ENCODE data around the gene GPR61. TPM values are rescaled to one million over a fixed set of nuclear protein-coding genes. Genes with fewer than 3 reads are reported as not detected.

Gene GPR61
- total RNA-seq = 1 to 10 TPM in 1 of 4 donors, under 1 TPM in 1, not detected in 2; 0.18 to 1.4 TPM
- polyA plus RNA-seq = under 1 TPM in 1 of 3 donors, not detected in 2; 0.10 TPM
- long read RNA-seq, donor 1 = 0 reads
- long read RNA-seq, donor 2 = 0 reads

- intact Hi-C loops (cut with DNase I) = no loop called here
- ATAC-seq = no peak
- peaks cover 34% of the 10 kb centered on the region for H3K4me1 ChIP-seq
- no peaks in the 10 kb centered on the region for H3K9me3 ChIP-seq
- no peak within 1 kb of the TSS for H3K27ac ChIP-seq
- no peak within 1 kb of the TSS for H3K4me3 ChIP-seq
- TF ChIP-seq CTCF (IDR thresholded peaks at IDR 0.05) = no peak
- H3K36me3 ChIP-seq (ENCODE audit: insufficient read depth in 1 of 2, low read depth in 1 of 2) = no peaks in the 10 kb centered on the region
- no peak for DNase-seq
- 56 to 63% (median 62%) methylated on average over 7 of the region's 7 CpGs for whole genome bisulfite sequencing, 3 donors
- no peaks in the 10 kb centered on the region for H3K27me3 ChIP-seq (ENCODE audit: insufficient read depth in 3 of 3, low read length in 2 of 3)
Measured at GRCh38 chr1:109539676-109540075, at the start of gene GPR61. GPR61 (plus strand) TSS chr1:109539872; CDS start chr1:109543023, 3,151 bp downstream.

- DNase-seq (peak; percentile 63 to 79), ATAC-seq (peak; percentile 53 to 67 (median 64))
- Histone ChIP-seq H3K4me3 (no peak overlapping the region), H3K9me3 (no peaks in the 10 kb centered on the region), H3K27me3 (ENCODE audit: insufficient read depth in 3 of 3, low read length in 2 of 3) (no peaks in the 10 kb centered on the region), H3K27ac (peak overlapping the region; percentile 42), H3K36me3 (ENCODE audit: insufficient read depth in 1 of 2, low read depth in 1 of 2) (peaks cover 0 to 66% of the 10 kb centered on the region in 2 donors), H3K4me1 (peaks cover 29% of the 10 kb centered on the region)
- 75 to 91% (median 80%) methylated on average over 10 to 11 of the region's 11 CpGs for WGBS, 3 donors
- intact Hi-C loops (cut with DNase I) = loop anchor here in 1 of 2 donors (5.0 kb wide), 1 partner anchor 68 kb away; no protein-coding TSS in a partner anchor
- TF ChIP-seq CTCF (IDR thresholded peaks at IDR 0.05) = peak; percentile 78
Measured at GRCh38 chr1:109490029-109490933, 49.4 kb upstream of the GPR61 start.

GRCh38 chr1:109490934-109491302 lies 48.8 kb upstream of the GPR61 start:
- Histone ChIP-seq H3K36me3 (ENCODE audit: insufficient read depth in 1 of 2, low read depth in 1 of 2) (peaks cover 0 to 68% of the 10 kb centered on the region in 2 donors), H3K4me3 (no peak overlapping the region), H3K27ac (peak overlapping the region; percentile 42), H3K9me3 (no peaks in the 10 kb centered on the region), H3K27me3 (ENCODE audit: insufficient read depth in 3 of 3, low read length in 2 of 3) (no peaks in the 10 kb centered on the region), H3K4me1 (peaks cover 28% of the 10 kb centered on the region)
- no peak for TF ChIP-seq CTCF (IDR thresholded peaks at IDR 0.05)
- no peak for DNase-seq
- WGBS, 3 donors = 47 to 69% (median 54%) methylated on average over 11 of the region's 11 CpGs
- intact Hi-C loops (cut with DNase I) = loop anchor here in 1 of 2 donors (5.0 kb wide), 1 partner anchor 69 kb away; no protein-coding TSS in a partner anchor
- peak in 1 of 4 donors; percentile 1 for ATAC-seq

GRCh38 chr1:109491372-109491771 lies 48.3 kb upstream of the GPR61 start:
- Histone ChIP-seq H3K9me3 (no peaks in the 10 kb centered on the region), H3K27ac (peak overlapping the region; percentile 42), H3K27me3 (ENCODE audit: insufficient read depth in 3 of 3, low read length in 2 of 3) (no peaks in the 10 kb centered on the region), H3K4me3 (no peak overlapping the region), H3K4me1 (peaks cover 28% of the 10 kb centered on the region), H3K36me3 (ENCODE audit: insufficient read depth in 1 of 2, low read depth in 1 of 2) (peaks cover 0 to 68% of the 10 kb centered on the region in 2 donors)
- TF ChIP-seq CTCF (IDR thresholded peaks at IDR 0.05) = no peak
- intact Hi-C loops (cut with DNase I) = loop anchor here in 1 of 2 donors (5.0 kb wide), 1 partner anchor 69 kb away; no protein-coding TSS in a partner anchor
- no peak for ATAC-seq
- no peak for DNase-seq
- 86 to 91% (median 87%) methylated on average over 8 of the region's 8 CpGs for WGBS, 3 donors
